ENCODE results near the gene HID1. TPM values are rescaled to one million over a fixed set of nuclear protein-coding genes. Genes with fewer than 3 reads are reported as not detected.

HID1 gene
- total RNA-seq, 1 experiment from 2014 or later: 43.8 TPM

GRCh38 chr17:75013092-75013559 lies 40.6 kb upstream of the HID1 start:
- TSS peak; percentile 84 for BruUV-seq (replicated peaks)
- Histone ChIP-seq H3K9ac (ENCODE audit: low read length) (peak overlapping the region; percentile 79), H3K4me1 (ENCODE audit: control insufficient read depth in 1 of 2, insufficient read depth in 2 of 2, low read length in 2 of 2) (peaks cover 11 to 19% of the 10 kb centered on the region in 2 experiments), H2AFZ (ENCODE audit: low read depth, low read length, poor library complexity, severe bottlenecking) (no peak overlapping the region), H3K27ac (ENCODE audit: low read depth, low read length) (peak overlapping the region; percentile 76), H3K9me3 (ENCODE audit: control insufficient read depth in 1 of 2, insufficient read depth in 1 of 2, low read depth in 1 of 2, low read length in 2 of 2) (no peaks in the 10 kb centered on the region), H3K4me2 (ENCODE audit: low read length) (peak overlapping the region; percentile 85), H4K20me1 (ENCODE audit: insufficient read depth) (no peaks in the 10 kb centered on the region), H3K27me3 (ENCODE audit: insufficient read depth, low read length) (no peaks in the 10 kb centered on the region), H3K36me3 (ENCODE audit: control insufficient read depth in 1 of 2, insufficient read depth in 2 of 2, low read length in 2 of 2) (peaks cover 0 to 6% of the 10 kb centered on the region in 2 experiments; a peak in 1 of 4 replicates), H3K79me2 (ENCODE audit: insufficient read depth, low read length) (peaks cover 35% of the 10 kb centered on the region), H3K4me3 (replicated peaks in 1 of 2; ENCODE audit: low read depth in 1 of 2, low read length in 2 of 2) (peak overlapping the region; percentile 83 to 95), H3K9me2 (ENCODE audit: insufficient read depth) (no peaks in the 10 kb centered on the region)
- ChIA-PET POLR2A (interaction anchor here (0.7 to 3.2 kb wide), 17 partner anchors 10 to 237 kb away, joined by 3 to 15 read pairs (median 5); partner anchors contain the start of genes CDR2L, FDXR, HID1 and SLC16A5), CTCF (interaction anchor here (0.7 to 3.8 kb wide), 10 partner anchors 11 to 228 kb away, joined by 3 to 35 read pairs (median 6); partner anchors contain the start of gene CDR2L), RAD21 (ENCODE audit: low non-redundant PET in 1 of 2, low total read pairs in 2 of 2, uncharacterized antibody in 2 of 2, unreplicated experiment in 2 of 2) (interaction anchor here in 1 of 2 experiments (1.4 to 1.6 kb wide), 3 partner anchors 26 to 140 kb away, joined by 3 to 7 read pairs (median 3); partner anchors contain the start of genes CDR2L and FDXR)
- intact Hi-C loops (cut with micrococcal nuclease): no loop called here
- DNase-seq (ENCODE audit: low read depth, low spot score) (no peak), ATAC-seq (no peak)
- no peak for TF ChIP-seq REST (IDR thresholded peaks at IDR 0.05; ENCODE audit: low read depth)
- no peak for TF ChIP-seq CTCF (IDR thresholded peaks at IDR 0.05 in 2 of 3, conservative IDR thresholded peaks at IDR 0.05 in 1 of 3; ENCODE audit: borderline replicate concordance in 1 of 3, insufficient read depth in 1 of 3, low read depth in 2 of 3, low read length in 2 of 3)
- no peak for TF ChIP-seq POLR2A (IDR thresholded peaks at IDR 0.05; ENCODE audit: borderline replicate concordance, extremely low read depth, insufficient read depth, insufficient read length)
- TF ChIP-seq SP1 (IDR thresholded peaks at IDR 0.05; ENCODE audit: low read depth): no peak
- no peak for TF ChIP-seq EZH2 (IDR thresholded peaks at IDR 0.05)
- TF ChIP-seq ZNF274 (IDR thresholded peaks at IDR 0.05; ENCODE audit: low read depth, low read length): no peak
- no peak; the same call in 1 of the 2 replicates for TF ChIP-seq MAX (IDR thresholded peaks at IDR 0.05)
- TF ChIP-seq ATF3 (IDR thresholded peaks at IDR 0.05): no peak
- TF ChIP-seq SRF (IDR thresholded peaks at IDR 0.05; ENCODE audit: low read depth): no peak
- no peak for TF ChIP-seq POLR2AphosphoS5 (IDR thresholded peaks at IDR 0.05; ENCODE audit: low read depth, low read length)
- TF ChIP-seq YY1 (IDR thresholded peaks at IDR 0.05; ENCODE audit: extremely low read depth, insufficient replicate concordance, low read depth, low read length): no peak
- TF ChIP-seq CBX3 (IDR thresholded peaks at IDR 0.05; ENCODE audit: low read depth): no peak
- TF ChIP-seq TCF7L2 (IDR thresholded peaks at IDR 0.05; ENCODE audit: borderline replicate concordance, extremely low read depth, insufficient read depth, insufficient read length): no peak
- TF ChIP-seq EGR1 (IDR thresholded peaks at IDR 0.05; ENCODE audit: low read depth): no peak
- TF ChIP-seq ZBTB33 (IDR thresholded peaks at IDR 0.05; ENCODE audit: extremely low read depth, insufficient replicate concordance, low read length): no peak
- no peak for TF ChIP-seq RAD21 (IDR thresholded peaks at IDR 0.05; ENCODE audit: low read depth)
- TF ChIP-seq SIN3A (IDR thresholded peaks at IDR 0.05; ENCODE audit: low read depth): no peak
- TF ChIP-seq CEBPB (IDR thresholded peaks at IDR 0.05; ENCODE audit: low read depth): no peak
- no peak for TF ChIP-seq JUND (IDR thresholded peaks at IDR 0.05)
